GM12891 (cell line): ENCODE measurements around the gene GRM8.

Source experiments
- PAX5 ChIP-seq: IDR thresholded peaks from 2 replicates; pipeline ENCODE4 v1.6.1; 2011; ENCODE audit warnings: low read length, moderate library complexity, mild to moderate bottlenecking; ENCODE audit not compliant: insufficient read depth, severe bottlenecking
- POLR2A ChIP-seq: IDR thresholded peaks from 2 replicates; pipeline ENCODE4 v1.6.1; 2011; ENCODE audit warnings: low read depth, low read length, control low read depth
- POLR2AphosphoS5 ChIP-seq: IDR thresholded peaks from 2 replicates; pipeline ENCODE4 v1.6.1; 2011; ENCODE audit warnings: low read depth, low read length, control low read depth
- SPI1 ChIP-seq: IDR thresholded peaks from 2 replicates; pipeline ENCODE4 v1.6.1; 2011; ENCODE audit warnings: low read depth, low read length, control low read depth
- TAF1 ChIP-seq: IDR thresholded peaks from 2 replicates; pipeline ENCODE4 v1.6.1; 2011; ENCODE audit warnings: low read depth, low read length, control low read depth

- TF ChIP-seq POLR2A = no peak
- no peak for TF ChIP-seq TAF1
- no peak for TF ChIP-seq SPI1
- no peak for TF ChIP-seq PAX5
- TF ChIP-seq POLR2AphosphoS5 = no peak
These were observed 252.0 kb downstream of the GRM8 start for GRCh38 chr7:127000725-127001124.
